GM12875 (cell line): ENCODE measurements around the gene ASCL3.

ENCODE experiments used
- H3K4me3 ChIP-seq: one replicate; pipeline ENCODE4 v1.5.1; 2011; ENCODE audit warnings: low read depth, low read length, control low read depth
- TF ChIP-seq, protein P1 (sequence below): IDR thresholded peaks from 2 replicates; pipeline ENCODE4 v1.5.1; 2011; ENCODE audit warnings: low read depth, mild to moderate bottlenecking, control low read depth, inconsistent platforms, low read length, moderate library complexity, borderline replicate concordance; ENCODE audit not compliant: insufficient read depth

Gene ASCL3

DNA sequence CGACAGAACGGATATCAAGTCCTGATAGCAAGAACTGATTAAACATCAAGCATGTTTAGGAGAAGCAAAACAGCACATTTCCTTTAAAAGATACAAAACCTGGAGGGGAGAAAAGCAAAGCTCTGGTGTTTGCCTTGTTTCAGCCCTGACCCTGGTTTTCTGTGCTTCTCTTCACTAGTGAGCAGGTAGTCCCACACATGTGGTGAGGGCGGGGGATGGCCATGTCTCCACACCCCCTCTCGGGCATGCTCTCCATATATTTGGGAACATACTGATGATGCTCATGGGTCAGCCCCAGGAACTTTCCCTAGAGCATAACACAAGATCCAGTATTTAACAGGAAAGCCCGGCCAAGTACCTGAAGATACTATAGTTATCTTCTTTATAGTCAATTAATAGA, 20.1 kb downstream of the ASCL3 start:
- no peak overlapping the region for H3K4me3 ChIP-seq
- TF ChIP-seq, protein P1, sequence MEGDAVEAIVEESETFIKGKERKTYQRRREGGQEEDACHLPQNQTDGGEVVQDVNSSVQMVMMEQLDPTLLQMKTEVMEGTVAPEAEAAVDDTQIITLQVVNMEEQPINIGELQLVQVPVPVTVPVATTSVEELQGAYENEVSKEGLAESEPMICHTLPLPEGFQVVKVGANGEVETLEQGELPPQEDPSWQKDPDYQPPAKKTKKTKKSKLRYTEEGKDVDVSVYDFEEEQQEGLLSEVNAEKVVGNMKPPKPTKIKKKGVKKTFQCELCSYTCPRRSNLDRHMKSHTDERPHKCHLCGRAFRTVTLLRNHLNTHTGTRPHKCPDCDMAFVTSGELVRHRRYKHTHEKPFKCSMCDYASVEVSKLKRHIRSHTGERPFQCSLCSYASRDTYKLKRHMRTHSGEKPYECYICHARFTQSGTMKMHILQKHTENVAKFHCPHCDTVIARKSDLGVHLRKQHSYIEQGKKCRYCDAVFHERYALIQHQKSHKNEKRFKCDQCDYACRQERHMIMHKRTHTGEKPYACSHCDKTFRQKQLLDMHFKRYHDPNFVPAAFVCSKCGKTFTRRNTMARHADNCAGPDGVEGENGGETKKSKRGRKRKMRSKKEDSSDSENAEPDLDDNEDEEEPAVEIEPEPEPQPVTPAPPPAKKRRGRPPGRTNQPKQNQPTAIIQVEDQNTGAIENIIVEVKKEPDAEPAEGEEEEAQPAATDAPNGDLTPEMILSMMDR, result no peak

DNA sequence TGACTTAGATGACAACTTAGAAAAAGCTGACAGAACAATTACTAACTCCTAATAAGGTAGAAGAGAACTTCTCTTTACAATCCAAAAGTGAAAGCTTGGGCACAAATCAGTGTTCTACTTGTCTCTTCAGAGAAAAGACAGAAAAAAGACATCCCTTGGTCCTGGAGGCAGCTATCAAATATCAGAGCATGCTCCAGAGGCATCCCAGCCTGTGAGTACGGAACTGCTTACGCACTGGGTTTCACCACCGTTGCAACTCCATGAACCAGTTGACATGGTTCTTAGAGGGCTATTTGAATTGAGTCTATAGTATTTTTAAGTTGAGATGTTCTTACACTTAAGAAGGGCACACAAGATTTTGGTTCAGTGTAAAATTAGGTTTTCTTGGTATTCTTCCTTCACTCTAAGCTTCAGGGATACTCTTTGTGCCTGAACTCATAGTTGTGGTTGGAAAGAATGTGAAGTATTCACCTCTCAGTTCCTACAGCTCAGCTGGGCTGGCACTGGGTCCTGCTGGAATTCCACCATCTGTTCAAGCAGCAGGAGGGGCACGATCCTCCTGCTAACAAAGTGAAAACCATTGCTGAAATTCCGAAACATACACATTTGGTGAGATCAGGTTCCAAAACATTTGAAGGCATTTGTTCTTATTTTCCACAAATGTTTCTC, 25.5 kb downstream of the ASCL3 start:
- H3K4me3 ChIP-seq, result no peak overlapping the region
- TF ChIP-seq, protein P1, result no peak

DNA sequence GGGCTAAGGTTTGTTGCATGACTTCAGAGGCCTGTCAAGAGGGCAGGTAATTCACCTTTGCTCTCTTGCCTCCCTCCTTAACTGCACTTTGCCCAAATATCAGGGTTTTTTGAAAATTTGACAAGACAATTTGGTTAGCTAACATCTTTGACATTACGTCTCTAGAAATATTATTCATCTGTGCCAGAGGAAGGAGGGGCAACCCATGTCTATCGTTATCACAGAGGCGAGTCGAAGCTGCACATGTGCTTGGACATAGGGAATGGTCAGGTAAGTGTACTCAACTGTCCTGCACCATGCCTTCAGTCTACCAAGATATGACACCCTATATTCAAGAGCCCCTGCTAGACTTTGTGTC, 28.2 kb downstream of the ASCL3 start:
- H3K4me3 ChIP-seq, result no peak overlapping the region
- TF ChIP-seq, protein P1, result no peak

DNA sequence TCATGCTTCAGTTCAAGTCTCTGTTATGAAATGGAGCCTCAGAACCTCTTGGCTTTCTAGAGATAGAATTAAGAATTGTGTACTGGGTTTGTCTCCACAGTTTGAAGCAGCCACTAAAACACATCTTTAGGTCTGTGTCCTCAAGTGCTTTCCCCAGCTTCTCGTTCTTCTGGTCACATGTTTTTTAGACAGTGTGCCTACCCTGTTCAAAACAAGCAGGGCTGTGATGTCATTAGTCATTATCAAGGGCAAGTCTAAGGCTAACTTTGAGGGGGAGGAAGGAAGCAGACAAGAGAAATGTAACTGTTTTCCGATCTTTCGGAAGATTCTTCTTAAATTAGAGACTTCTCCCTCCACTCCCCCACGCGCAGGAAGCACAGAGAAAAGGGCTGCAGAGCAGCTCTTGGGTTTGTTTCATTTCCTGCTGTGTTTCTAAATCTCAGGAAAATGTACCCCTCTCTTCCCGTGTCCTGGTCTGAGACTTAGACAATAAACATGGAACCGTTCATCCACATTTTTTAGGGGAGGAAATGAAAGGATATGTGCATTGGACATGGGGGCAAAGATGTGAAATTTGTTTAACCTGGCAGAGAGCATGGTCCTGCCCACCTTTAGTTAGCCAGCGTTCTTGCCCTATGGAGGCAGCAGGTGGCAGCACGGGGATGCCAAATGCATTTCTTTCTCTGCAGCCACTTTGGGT, 28.7 kb downstream of the ASCL3 start:
- TF ChIP-seq, protein P1, result peak; percentile 74

DNA sequence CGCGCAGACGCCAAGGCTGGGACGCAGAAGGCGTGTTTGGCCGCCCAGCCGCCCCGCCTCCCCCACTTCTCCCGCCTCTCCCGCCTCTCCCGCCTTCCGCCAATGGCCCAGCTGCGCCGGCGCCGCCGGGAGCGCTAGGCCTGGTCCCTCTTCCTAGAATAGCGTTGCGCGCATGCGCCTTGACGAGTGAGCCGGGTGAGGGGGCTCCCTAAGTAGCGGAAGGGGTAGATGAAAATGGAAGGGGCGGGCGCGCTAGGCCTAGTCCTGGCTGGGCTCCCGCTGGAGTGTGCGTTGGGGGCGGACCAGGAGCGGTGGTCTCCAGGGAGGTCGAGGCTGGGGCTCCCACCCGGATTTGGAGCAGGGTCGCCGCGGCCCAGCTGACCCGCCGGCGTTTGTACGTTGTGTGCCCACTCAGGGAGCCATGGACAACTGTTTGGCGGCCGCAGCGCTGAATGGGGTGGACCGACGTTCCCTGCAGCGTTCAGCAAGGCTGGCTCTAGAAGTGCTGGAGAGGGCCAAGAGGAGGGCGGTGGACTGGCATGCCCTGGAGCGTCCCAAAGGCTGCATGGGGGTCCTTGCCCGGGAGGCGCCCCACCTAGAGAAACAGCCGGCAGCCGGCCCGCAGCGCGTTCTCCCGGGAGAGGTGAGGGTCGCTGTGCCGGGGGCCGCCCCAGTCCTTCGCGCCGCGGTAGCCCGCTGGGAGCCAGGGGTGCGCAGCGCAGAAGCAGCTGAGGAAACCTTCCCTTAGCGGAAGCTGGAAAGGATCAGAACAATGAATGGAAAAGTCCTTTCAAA, 31.6 kb downstream of the ASCL3 start, which contains the start of gene AKIP1:
TSS of gene AKIP1 (plus strand) at position 161 of the 795 bp plus-strand sequence. CDS start at position 422, 261 bp downstream.
- TF ChIP-seq, protein P1, result no peak
- H3K4me3 ChIP-seq, result peak within 1 kb of the TSS; percentile 94

More for the DNA sequence above, 28.7 kb downstream of the ASCL3 start:
- H3K4me3 ChIP-seq, result peak overlapping the region; percentile 11

DNA sequence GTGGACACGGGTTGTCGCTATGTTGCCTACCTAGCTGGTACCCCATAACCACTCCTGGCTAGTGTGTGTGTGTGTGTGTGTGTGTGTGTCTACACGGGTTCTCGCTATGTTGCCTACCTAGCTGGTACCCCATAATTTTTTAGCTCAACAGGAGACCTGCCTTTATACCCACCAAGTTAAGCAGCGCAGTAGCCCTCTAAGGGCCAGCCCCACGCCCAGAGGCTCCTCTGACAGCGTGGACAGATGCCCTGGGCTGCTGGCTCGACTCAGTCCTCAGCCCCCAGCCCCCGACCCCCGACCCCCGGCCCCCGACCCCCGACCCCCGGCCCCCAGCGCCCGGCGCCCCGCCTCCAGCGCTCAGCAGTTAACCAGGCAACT, 32.2 kb downstream of the ASCL3 start:
- H3K4me3 ChIP-seq, result peak overlapping the region; percentile 94
- TF ChIP-seq, protein P1, result no peak
